Measurements from ENCODE around the gene SLC25A12. TPM values are rescaled to one million over a fixed set of nuclear protein-coding genes. Genes with fewer than 3 reads are reported as not detected.

The SLC25A12 gene
- total RNA-seq: 23.6 and 26.9 TPM in 2 replicates

GRCh38 chr2:171893824-171894611, at the start of gene SLC25A12:
SLC25A12 (minus strand) TSS chr2:171894244; CDS start chr2:171894214, 30 bp downstream.

GRCh38 chr2:171922230-171923022, 28.4 kb upstream of the SLC25A12 start, which contains the start of gene HAT1:
HAT1 (plus strand) TSS chr2:171922461; CDS start chr2:171922501, 40 bp downstream.

Small RNA genes within 50 kb of the gene (small RNA-seq; reads per million reads assigned to genes)
- not detected for gene RNU6-182P

Other genes with a start within 250 kb of the SLC25A12 start
- 99.5 and 108 TPM in 2 replicates for gene DYNC1I2, start 206.8 kb downstream of the SLC25A12 start, total RNA-seq
- 20.3 and 21.9 TPM in 2 replicates for gene HAT1, start 28.2 kb upstream of the SLC25A12 start, total RNA-seq
- gene METAP1D, start 105.7 kb upstream of the SLC25A12 start, total RNA-seq: 8.3 and 13.1 TPM in 2 replicates
- 0.49 and 2.9 TPM in 2 replicates for gene DLX1, start 191.3 kb upstream of the SLC25A12 start, total RNA-seq
- gene DLX2, start 208.7 kb upstream of the SLC25A12 start, total RNA-seq: 0.24 and 0.65 TPM in 2 replicates

All from hair follicle dermal papilla cell (primary cell).